ENCODE results near the gene UPP2.

DNA sequence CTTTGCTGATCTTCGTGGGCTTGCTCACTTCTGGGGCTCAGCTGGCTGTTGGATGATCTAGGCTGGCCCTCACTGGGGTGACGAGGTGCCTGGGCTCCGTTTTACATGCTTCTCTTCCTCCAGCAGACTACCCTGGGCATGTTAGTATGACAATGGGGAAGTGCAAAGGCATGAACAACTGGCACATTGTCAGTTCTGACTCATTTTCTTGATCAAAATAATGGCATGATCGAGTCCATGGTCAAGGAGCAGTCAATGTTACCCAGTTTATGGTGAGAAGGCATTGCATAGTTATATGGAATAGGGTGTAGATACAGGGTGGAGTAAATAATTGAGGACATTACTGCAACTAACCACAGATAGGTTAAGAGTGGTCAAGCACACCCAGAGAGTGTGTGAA, 10.0 kb upstream of the UPP2 start:
- TF ChIP-seq CTCF (IDR thresholded peaks at IDR 0.05 in 4 of 5, conservative IDR thresholded peaks at IDR 0.05 in 1 of 5) (no peak), POLR2A (IDR thresholded peaks at IDR 0.05) (no peak)

Data from gastrocnemius medialis (tissue), 4 donors.